ENCODE measurements around the gene CFLAR.

- TF ChIP-seq CTCF (IDR thresholded peaks at IDR 0.05) (peak in 3 of 4 experiments; percentile 37 to 61 (median 43)), POLR2A (IDR thresholded peaks at IDR 0.05) (peak; percentile 26 to 49), EP300 (IDR thresholded peaks at IDR 0.05) (no peak)
Observed at GRCh38 chr2:201071479-201072200, 44.3 kb upstream of the CFLAR start, which contains the start of the genes HYCC2 and NDUFB3.
